Left lung (tissue), 10 donors: ENCODE measurements around the gene MUC12. TPM values are rescaled to one million over a fixed set of nuclear protein-coding genes. Genes with fewer than 3 reads are reported as not detected.

Experiments used
- ATAC-seq: fragments of 200-7000 bp; cut with Tn5 transposase; one replicate; pipeline ENCODE4 v1.9.1; 2020; ENCODE audit warnings: moderate library complexity
- DNase-seq, 4 donors: peaks; one replicate each; pipeline ENCODE4 v3.0.0-alpha.2; 2013 to 2020
- H3K27ac ChIP-seq, 2 donors: fragments of 200-600 bp; sonication (generic) in 1 of 2; one replicate each; pipeline versions ENCODE4 v1.5.0 to v1.8.0; 2020 to 2021
- H3K27me3 ChIP-seq, 2 donors: fragments of 200-600 bp; sonication (generic) in 1 of 2; one replicate each; pipeline versions ENCODE4 v1.5.0 to v1.8.0; 2020 to 2021
- H3K36me3 ChIP-seq, 2 donors: fragments of 200-600 bp; sonication (generic) in 1 of 2; one replicate each; pipeline versions ENCODE4 v1.5.0 to v1.8.0; 2020 to 2021
- H3K4me1 ChIP-seq, 2 donors: fragments of 200-600 bp; one replicate each; pipeline ENCODE4 v1.8.0; 2021
- H3K4me3 ChIP-seq, 2 donors: fragments of 200-600 bp; sonication (generic) in 1 of 2; one replicate each; pipeline versions ENCODE4 v1.5.0 to v1.8.0; 2020 to 2021; ENCODE audit warnings: mild to moderate bottlenecking in 1 of 2
- H3K9me3 ChIP-seq, 2 donors: fragments of 200-600 bp; sonication (generic) in 1 of 2; one replicate each; pipeline versions ENCODE4 v1.5.0 to v1.8.0; 2020 to 2021
- CTCF ChIP-seq, 2 donors: fragments of 200-600 bp; sonication (generic) in 1 of 2; IDR thresholded peaks; one replicate each; pipeline versions ENCODE4 v1.5.0 to v1.8.0; 2021; ENCODE audit warnings: antibody characterized with exemption in 2 of 2
- intact Hi-C, 2 donors: fragments of 100-400 bp; cut with DNase I; formaldehyde crosslinking; loops; one replicate each; pipeline versions ENCODE4 v1.11.2 to v1.14.2; 2022
- polyA plus RNA-seq, 6 donors: library from polyadenylated mRNA; unstranded; fragments of 120-200 nt; gene quantifications; one replicate each; pipeline ENCODE4 v1.2.1, GENCODE V29; 2013; ENCODE audit not compliant: insufficient read length in 6 of 6
- total RNA-seq, 2 donors: library from RNA; stranded (reverse); fragmentation: NEBNext Ultra II Directional; extraction: Animal tissue kit (Norgen Biotek cat#: 25700); gene quantifications; one replicate each; pipeline ENCODE4 v1.2.1, GENCODE V29; 2021
- donor health status: DM: no; HTN: yes; CAD: no.
- donor health status: DM: no; HTN: no; CAD: no.

Gene MUC12
- total and polyA plus RNA-seq, 8 donors, result 0.44 to 2.0 (median 1.2) TPM

- Histone ChIP-seq H3K27me3 (peaks cover 41 to 88% of the 10 kb centered on the region in 2 donors), H3K9me3 (no peaks in the 10 kb centered on the region), H3K36me3 (no peaks in the 10 kb centered on the region), H3K4me3 (peak overlapping the region in 1 of 2 donors; percentile 35), H3K4me1 (peaks cover 7 to 19% of the 10 kb centered on the region in 2 donors), H3K27ac (no peak overlapping the region)
- no peak for ATAC-seq
- DNase-seq, result no peak
- intact Hi-C loops, result no loop called here
- TF ChIP-seq CTCF (IDR thresholded peaks at IDR 0.05), result no peak
Measured at GRCh38 chr7:100965045-100965722, 4.2 kb upstream of the MUC12 start.

DNA sequence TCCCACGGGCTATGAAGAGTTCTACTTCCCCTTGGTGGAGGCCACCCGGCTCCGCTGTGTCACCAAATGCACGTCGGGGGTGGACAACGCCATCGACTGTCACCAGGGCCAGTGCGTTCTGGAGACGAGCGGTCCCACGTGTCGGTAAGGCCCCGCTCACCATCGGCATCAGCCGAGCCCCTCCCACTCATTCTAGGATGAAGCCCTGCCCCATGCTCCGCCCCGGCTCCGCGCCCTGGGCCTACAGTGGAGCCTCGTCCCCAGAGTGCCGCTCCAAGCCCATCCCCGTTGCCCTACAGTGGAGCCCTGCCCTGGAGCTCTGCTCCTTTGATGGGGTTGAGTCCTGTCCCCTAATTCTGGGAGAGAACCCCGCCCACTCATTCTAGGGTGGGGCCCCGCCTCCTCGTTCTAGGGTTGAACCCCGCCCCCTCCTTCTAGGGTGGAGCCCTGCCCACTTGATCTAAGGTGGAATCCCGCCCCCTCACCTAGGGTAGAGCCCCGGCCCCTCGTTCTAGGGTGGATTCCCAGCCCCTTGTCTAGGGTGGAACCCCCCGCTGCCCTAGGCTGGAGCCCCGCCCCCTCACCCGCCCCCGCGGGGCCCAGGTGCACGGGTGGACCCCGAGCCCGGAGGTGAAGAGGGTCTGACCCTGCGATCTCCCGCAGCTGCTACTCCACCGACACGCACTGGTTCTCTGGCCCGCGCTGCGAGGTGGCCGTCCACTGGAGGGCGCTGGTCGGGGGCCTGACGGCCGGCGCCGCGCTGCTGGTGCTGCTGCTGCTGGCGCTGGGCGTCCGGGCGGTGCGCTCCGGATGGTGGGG, 3.4 kb upstream of the MUC12 start:
- DNase-seq (peak in 3 of 4 donors; percentile 68 to 94 (median 71)), ATAC-seq (peak; percentile 94)
- Histone ChIP-seq H3K36me3 (no peaks in the 10 kb centered on the region), H3K4me3 (peak overlapping the region in 1 of 2 donors; percentile 35), H3K27ac (no peak overlapping the region), H3K4me1 (peaks cover 7 to 19% of the 10 kb centered on the region in 2 donors), H3K27me3 (peaks cover 41 to 84% of the 10 kb centered on the region in 2 donors), H3K9me3 (no peaks in the 10 kb centered on the region)
- intact Hi-C loops, result no loop called here
- peak; percentile 51 to 79 for TF ChIP-seq CTCF (IDR thresholded peaks at IDR 0.05)

GRCh38 chr7:100966542-100967291, 2.6 kb upstream of the MUC12 start:
- H3K27me3 ChIP-seq, result peaks cover 41 to 82% of the 10 kb centered on the region in 2 donors
- peak overlapping the region in 1 of 2 donors; percentile 35 for H3K4me3 ChIP-seq
- H3K9me3 ChIP-seq, result no peaks in the 10 kb centered on the region
- ATAC-seq, result no peak
- peaks cover 7 to 19% of the 10 kb centered on the region in 2 donors for H3K4me1 ChIP-seq
- no peak for TF ChIP-seq CTCF (IDR thresholded peaks at IDR 0.05)
- DNase-seq, result peak in 1 of 4 donors; percentile 84
- no peaks in the 10 kb centered on the region for H3K36me3 ChIP-seq
- intact Hi-C loops, result no loop called here
- H3K27ac ChIP-seq, result no peak overlapping the region

GRCh38 chr7:100967292-100967863, 2.0 kb upstream of the MUC12 start:
- DNase-seq (no peak), ATAC-seq (no peak)
- intact Hi-C loops, result no loop called here
- no peak overlapping the region for H3K4me3 ChIP-seq
- H3K4me1 ChIP-seq, result peaks cover 7 to 19% of the 10 kb centered on the region in 2 donors
- H3K27me3 ChIP-seq, result peaks cover 41 to 84% of the 10 kb centered on the region in 2 donors
- H3K36me3 ChIP-seq, result no peaks in the 10 kb centered on the region
- TF ChIP-seq CTCF (IDR thresholded peaks at IDR 0.05), result no peak
- no peak overlapping the region for H3K27ac ChIP-seq
- no peaks in the 10 kb centered on the region for H3K9me3 ChIP-seq
